ENCODE measurements around the gene RERG. TPM values are rescaled to one million over a fixed set of nuclear protein-coding genes. Genes with fewer than 3 reads are reported as not detected.

Gene RERG
- total RNA-seq, 1 donor from 2014 or later, result 0.14 TPM

- H3K9ac ChIP-seq (ENCODE audit: low read length), result no peak overlapping the region
- Mint-ChIP-seq H3K9me3 (ENCODE audit: unreplicated experiment) (no peaks in the 10 kb centered on the region), H3K27ac (ENCODE audit: unreplicated experiment) (no peak overlapping the region), H3K27me3 (ENCODE audit: low read depth, unreplicated experiment) (peaks cover 35% of the 10 kb centered on the region), H3K4me1 (ENCODE audit: low read depth, unreplicated experiment) (no peaks in the 10 kb centered on the region), H3K36me3 (ENCODE audit: low read depth, unreplicated experiment) (no peaks in the 10 kb centered on the region), H3K4me3 (ENCODE audit: unreplicated experiment) (no peak overlapping the region)
- H3K9me3 ChIP-seq (ENCODE audit: insufficient read depth, low read depth, low read length), result no peaks in the 10 kb centered on the region
- no peak for TF ChIP-seq CTCF (IDR thresholded peaks at IDR 0.05; ENCODE audit: insufficient read depth, low read depth, low read length)
- TF ChIP-seq EZH2 (IDR thresholded peaks at IDR 0.05; ENCODE audit: insufficient read depth, low read length), result no peak
- H3K27me3 ChIP-seq (ENCODE audit: insufficient read depth, low read length), result peaks cover 22% of the 10 kb centered on the region
- DNase-seq (ENCODE audit: low read depth), result no peak
- H3K36me3 ChIP-seq (ENCODE audit: insufficient read depth, low read length), result no peaks in the 10 kb centered on the region
- no peak overlapping the region for H3K4me2 ChIP-seq (ENCODE audit: low read length)
- no peaks in the 10 kb centered on the region for H4K20me1 ChIP-seq (ENCODE audit: insufficient read depth, low read length)
- H3K27ac ChIP-seq (ENCODE audit: low read depth, low read length), result no peak overlapping the region
- H3K4me3 ChIP-seq (ENCODE audit: insufficient read depth, low read depth, low read length), result no peak overlapping the region
- H2AFZ ChIP-seq (ENCODE audit: low read depth, low read length), result no peak overlapping the region
- H3K79me2 ChIP-seq (ENCODE audit: insufficient read depth, low read length), result no peaks in the 10 kb centered on the region
- no peak for FAIRE-seq
- H3K4me1 ChIP-seq (ENCODE audit: insufficient read depth, low read length), result peaks cover 5% of the 10 kb centered on the region
Measured at GRCh38 chr12:15222219-15222618, 1.0 kb upstream of the RERG start.

GRCh38 chr12:15220451-15220850 is 766 bp downstream of the RERG start:
- no peaks in the 10 kb centered on the region for H3K9me3 ChIP-seq (ENCODE audit: insufficient read depth, low read depth, low read length)
- H3K27ac Mint-ChIP-seq (ENCODE audit: unreplicated experiment), result no peak overlapping the region
- peaks cover 22% of the 10 kb centered on the region for H3K27me3 ChIP-seq (ENCODE audit: insufficient read depth, low read length)
- FAIRE-seq (no peak), DNase-seq (ENCODE audit: low read depth) (no peak)
- no peaks in the 10 kb centered on the region for H3K4me1 Mint-ChIP-seq (ENCODE audit: low read depth, unreplicated experiment)
- no peak overlapping the region for H3K9ac ChIP-seq (ENCODE audit: low read length)
- no peaks in the 10 kb centered on the region for H4K20me1 ChIP-seq (ENCODE audit: insufficient read depth, low read length)
- no peaks in the 10 kb centered on the region for H3K9me3 Mint-ChIP-seq (ENCODE audit: unreplicated experiment)
- no peaks in the 10 kb centered on the region for H3K36me3 ChIP-seq (ENCODE audit: insufficient read depth, low read length)
- no peaks in the 10 kb centered on the region for H3K79me2 ChIP-seq (ENCODE audit: insufficient read depth, low read length)
- H3K27ac ChIP-seq (ENCODE audit: low read depth, low read length), result no peak overlapping the region
- TF ChIP-seq CTCF (IDR thresholded peaks at IDR 0.05; ENCODE audit: insufficient read depth, low read depth, low read length) (no peak), EZH2 (IDR thresholded peaks at IDR 0.05; ENCODE audit: insufficient read depth, low read length) (no peak)
- peaks cover 37% of the 10 kb centered on the region for H3K27me3 Mint-ChIP-seq (ENCODE audit: low read depth, unreplicated experiment)
- no peak overlapping the region for H3K4me3 ChIP-seq (ENCODE audit: insufficient read depth, low read depth, low read length)
- no peak overlapping the region for H2AFZ ChIP-seq (ENCODE audit: low read depth, low read length)
- no peaks in the 10 kb centered on the region for H3K36me3 Mint-ChIP-seq (ENCODE audit: low read depth, unreplicated experiment)
- peak overlapping the region; percentile 81 for H3K4me3 Mint-ChIP-seq (ENCODE audit: unreplicated experiment)
- H3K4me2 ChIP-seq (ENCODE audit: low read length), result peak overlapping the region; percentile 92
- peaks cover 5% of the 10 kb centered on the region for H3K4me1 ChIP-seq (ENCODE audit: insufficient read depth, low read length)

GRCh38 chr12:15218794-15219193 is 2.4 kb downstream of the RERG start:
- H3K27me3 ChIP-seq (ENCODE audit: insufficient read depth, low read length), result peaks cover 25% of the 10 kb centered on the region
- H3K4me3 Mint-ChIP-seq (ENCODE audit: unreplicated experiment), result no peak overlapping the region
- H3K4me1 Mint-ChIP-seq (ENCODE audit: low read depth, unreplicated experiment), result no peaks in the 10 kb centered on the region
- H3K4me3 ChIP-seq (ENCODE audit: insufficient read depth, low read depth, low read length), result no peak overlapping the region
- peaks cover 5% of the 10 kb centered on the region for H3K4me1 ChIP-seq (ENCODE audit: insufficient read depth, low read length)
- no peaks in the 10 kb centered on the region for H3K36me3 ChIP-seq (ENCODE audit: insufficient read depth, low read length)
- no peaks in the 10 kb centered on the region for H4K20me1 ChIP-seq (ENCODE audit: insufficient read depth, low read length)
- no peak overlapping the region for H3K4me2 ChIP-seq (ENCODE audit: low read length)
- H3K27me3 Mint-ChIP-seq (ENCODE audit: low read depth, unreplicated experiment), result peaks cover 35% of the 10 kb centered on the region
- H2AFZ ChIP-seq (ENCODE audit: low read depth, low read length), result no peak overlapping the region
- H3K27ac ChIP-seq (ENCODE audit: low read depth, low read length), result no peak overlapping the region
- no peaks in the 10 kb centered on the region for H3K9me3 Mint-ChIP-seq (ENCODE audit: unreplicated experiment)
- H3K36me3 Mint-ChIP-seq (ENCODE audit: low read depth, unreplicated experiment), result no peaks in the 10 kb centered on the region
- H3K9me3 ChIP-seq (ENCODE audit: insufficient read depth, low read depth, low read length), result no peaks in the 10 kb centered on the region
- no peak for FAIRE-seq
- TF ChIP-seq EZH2 (IDR thresholded peaks at IDR 0.05; ENCODE audit: insufficient read depth, low read length) (no peak), CTCF (IDR thresholded peaks at IDR 0.05; ENCODE audit: insufficient read depth, low read depth, low read length) (no peak)
- no peak overlapping the region for H3K9ac ChIP-seq (ENCODE audit: low read length)
- no peak for DNase-seq (ENCODE audit: low read depth)
- no peak overlapping the region for H3K27ac Mint-ChIP-seq (ENCODE audit: unreplicated experiment)
- no peaks in the 10 kb centered on the region for H3K79me2 ChIP-seq (ENCODE audit: insufficient read depth, low read length)

All from astrocyte (in vitro differentiated cells and primary cell).